ENCODE measurements around the gene NPC2. TPM values are rescaled to one million over a fixed set of nuclear protein-coding genes. Genes with fewer than 3 reads are reported as not detected.
A peak's percentile ranks its signal among the peaks of the same experiment; 100 is the strongest.

The NPC2 gene
- total RNA-seq, 4 donors from 2014 or later: 225 to 510 (median 340) TPM

- 82 to 85% methylated on average over 10 of the region's 10 CpGs for WGBS, 2 donors
- no peak overlapping the region for H3K4me3 ChIP-seq
- TF ChIP-seq EP300 (IDR thresholded peaks at IDR 0.05) (no peak), CTCF (IDR thresholded peaks at IDR 0.05) (no peak), POLR2A (IDR thresholded peaks at IDR 0.05) (no peak)
- peaks cover 0 to 34% (median 8%) of the 10 kb centered on the region in 4 donors for H3K4me1 ChIP-seq
- no peaks in the 10 kb centered on the region for H3K9me3 ChIP-seq
- DNase-seq (ENCODE audit: low spot score in 2 of 2): no peak
- peak overlapping the region in 1 of 4 donors; percentile 16 for H3K27ac ChIP-seq
- peaks cover 0 to 27% (median 0%) of the 10 kb centered on the region in 3 donors for H3K36me3 ChIP-seq
- no peaks in the 10 kb centered on the region for H3K27me3 ChIP-seq
Measured at GRCh38 chr14:74521756-74522155, 28.7 kb upstream of the NPC2 start.

GRCh38 chr14:74519316-74520074 lies 26.4 kb upstream of the NPC2 start:
- TF ChIP-seq CTCF (IDR thresholded peaks at IDR 0.05) (no peak), POLR2A (IDR thresholded peaks at IDR 0.05) (no peak), EP300 (IDR thresholded peaks at IDR 0.05) (no peak)
- peak overlapping the region in 1 of 4 donors; percentile 11 for H3K27ac ChIP-seq
- DNase-seq (ENCODE audit: low spot score in 2 of 2): no peak
- no peaks in the 10 kb centered on the region for H3K27me3 ChIP-seq
- 68 to 77% methylated on average over 6 of the region's 6 CpGs for WGBS, 2 donors
- H3K36me3 ChIP-seq: peaks cover 0 to 33% (median 0%) of the 10 kb centered on the region in 3 donors
- no peaks in the 10 kb centered on the region for H3K9me3 ChIP-seq
- no peak overlapping the region for H3K4me3 ChIP-seq
- peaks cover 0 to 24% (median under 1%) of the 10 kb centered on the region in 4 donors for H3K4me1 ChIP-seq

GRCh38 chr14:74518221-74518620 lies 25.1 kb upstream of the NPC2 start:
- no peak for DNase-seq (ENCODE audit: low spot score in 2 of 2)
- Histone ChIP-seq H3K4me1 (peaks cover 0 to 26% (median 0%) of the 10 kb centered on the region in 4 donors), H3K9me3 (no peaks in the 10 kb centered on the region), H3K27me3 (no peaks in the 10 kb centered on the region), H3K4me3 (no peak overlapping the region), H3K27ac (no peak overlapping the region), H3K36me3 (peaks cover 0 to 33% (median 0%) of the 10 kb centered on the region in 3 donors)
- WGBS, 2 donors: 80 to 81% methylated on average over 6 of the region's 6 CpGs
- no peak for TF ChIP-seq CTCF (IDR thresholded peaks at IDR 0.05)
- no peak for TF ChIP-seq POLR2A (IDR thresholded peaks at IDR 0.05)
- no peak for TF ChIP-seq EP300 (IDR thresholded peaks at IDR 0.05)

GRCh38 chr14:74517731-74518130 lies 24.6 kb upstream of the NPC2 start:
- peaks cover 0 to 30% (median 0%) of the 10 kb centered on the region in 4 donors for H3K4me1 ChIP-seq
- no peak for DNase-seq (ENCODE audit: low spot score in 2 of 2)
- WGBS, 2 donors: 77 to 80% methylated on average over 4 of the region's 4 CpGs
- no peak for TF ChIP-seq EP300 (IDR thresholded peaks at IDR 0.05)
- no peak for TF ChIP-seq POLR2A (IDR thresholded peaks at IDR 0.05)
- no peak for TF ChIP-seq CTCF (IDR thresholded peaks at IDR 0.05)
- H3K27ac ChIP-seq: no peak overlapping the region
- H3K27me3 ChIP-seq: no peaks in the 10 kb centered on the region
- H3K36me3 ChIP-seq: peaks cover 0 to 29% (median 0%) of the 10 kb centered on the region in 3 donors
- H3K9me3 ChIP-seq: no peaks in the 10 kb centered on the region
- no peak overlapping the region for H3K4me3 ChIP-seq

- Histone ChIP-seq H3K27me3 (no peaks in the 10 kb centered on the region), H3K4me3 (no peak overlapping the region), H3K9me3 (no peaks in the 10 kb centered on the region), H3K4me1 (peaks cover 0 to 41% (median 2%) of the 10 kb centered on the region in 4 donors), H3K36me3 (peaks cover 0 to 18% (median 0%) of the 10 kb centered on the region in 3 donors), H3K27ac (peak overlapping the region in 1 of 4 donors; percentile 77)
- no peak for DNase-seq (ENCODE audit: low spot score in 2 of 2)
- WGBS, 2 donors: 61 to 71% methylated on average over 11 to 12 of the region's 12 CpGs
- TF ChIP-seq EP300 (IDR thresholded peaks at IDR 0.05): no peak
- TF ChIP-seq POLR2A (IDR thresholded peaks at IDR 0.05): no peak
- no peak for TF ChIP-seq CTCF (IDR thresholded peaks at IDR 0.05)
Measured at GRCh38 chr14:74516451-74517160, 23.5 kb upstream of the NPC2 start.

Data from tibial nerve (tissue), 4 donors.